ENCODE data around the gene POLR3E. TPM values are rescaled to one million over a fixed set of nuclear protein-coding genes. Genes with fewer than 3 reads are reported as not detected.
"Not testable (repeated sequence)": the region's sequence is repeated elsewhere in the genome, so short reads cannot be mapped to it uniquely, and the experiment has no call there.

POLR3E gene
- total RNA-seq, 1 experiment from 2014 or later = 65.0 TPM

DNA sequence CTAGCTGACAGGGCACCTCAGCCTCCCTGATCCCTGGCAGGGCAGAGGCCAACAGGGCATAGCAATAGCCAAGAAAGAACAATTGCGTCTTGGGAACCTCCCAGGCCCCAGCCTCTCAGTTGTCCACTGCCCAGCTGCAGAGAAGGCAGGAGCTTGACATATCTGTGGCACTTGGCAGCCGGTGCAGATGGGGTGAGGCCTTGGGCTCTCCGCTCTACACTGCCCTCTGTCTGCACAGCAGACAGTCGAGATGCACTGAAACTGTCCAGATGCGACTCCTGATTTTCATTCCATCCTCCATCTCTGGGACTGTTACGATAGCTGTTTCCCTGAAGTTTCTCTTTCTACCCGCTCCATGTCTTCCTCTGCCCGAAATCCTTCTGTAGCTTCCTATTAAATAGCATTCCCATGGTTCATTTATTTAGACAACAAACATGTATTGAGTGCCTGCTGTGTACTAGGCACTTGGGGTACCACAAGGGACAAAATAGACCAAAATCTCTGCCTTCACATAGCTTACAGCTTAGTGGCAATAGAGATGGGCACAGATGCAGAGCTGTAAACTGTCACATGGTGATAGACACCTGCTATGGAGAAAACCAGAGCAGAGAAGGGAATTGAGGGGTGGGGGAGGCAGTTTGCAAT is 3.3 kb downstream of the POLR3E start:
- intact Hi-C loops (cut with micrococcal nuclease) = no loop called here
- ChIA-PET RAD21 (ENCODE audit: low non-redundant PET in 1 of 2, low total read pairs in 2 of 2, uncharacterized antibody in 2 of 2, unreplicated experiment in 2 of 2) (interaction anchor here (0.6 to 1.5 kb wide), 4 partner anchors 11 to 185 kb away, joined by 3 to 6 read pairs (median 5); partner anchors contain the start of gene EEF2K (in 1 of the 2)), POLR2A (no interaction called here), CTCF (interaction anchor here (1.2 to 1.3 kb wide), 8 partner anchors 10 to 111 kb away, joined by 3 to 7 read pairs (median 4); no protein-coding TSS in a partner anchor)
- Histone ChIP-seq H4K20me1 (ENCODE audit: insufficient read depth) (no peaks in the 10 kb centered on the region; the same call in 1 of the 2 replicates), H3K9me2 (ENCODE audit: insufficient read depth) (no peaks in the 10 kb centered on the region), H3K27ac (ENCODE audit: low read depth, low read length) (no peak overlapping the region), H3K4me1 (ENCODE audit: control insufficient read depth in 1 of 2, insufficient read depth in 2 of 2, low read length in 2 of 2) (peaks cover 6 to 19% of the 10 kb centered on the region in 2 experiments; a peak in 3 of 4 replicates), H3K79me2 (ENCODE audit: insufficient read depth, low read length) (peaks cover 78% of the 10 kb centered on the region), H3K9me3 (ENCODE audit: control insufficient read depth in 1 of 2, insufficient read depth in 1 of 2, low read depth in 1 of 2, low read length in 2 of 2) (no peaks in the 10 kb centered on the region), H3K4me2 (ENCODE audit: low read length) (0 out of 2 replicates have a peak overlapping the region, but pooled peaks have one; percentile 4), H2AFZ (ENCODE audit: low read depth, low read length, poor library complexity, severe bottlenecking) (no peak overlapping the region), H3K27me3 (ENCODE audit: insufficient read depth, low read length) (no peaks in the 10 kb centered on the region), H3K9ac (ENCODE audit: low read length) (no peak overlapping the region), H3K36me3 (ENCODE audit: control insufficient read depth in 1 of 2, insufficient read depth in 2 of 2, low read length in 2 of 2) (peaks cover 3 to 19% of the 10 kb centered on the region in 2 experiments; a peak in 3 of 4 replicates), H3K4me3 (replicated peaks in 1 of 2; ENCODE audit: low read depth in 1 of 2, low read length in 2 of 2) (no peak overlapping the region)
- no TSS peak for BruUV-seq (replicated peaks)
- TF ChIP-seq RAD21 (IDR thresholded peaks at IDR 0.05; ENCODE audit: low read depth) (peak; percentile 53), CEBPB (IDR thresholded peaks at IDR 0.05; ENCODE audit: low read depth) (no peak)
- TF ChIP-seq, protein P1, sequence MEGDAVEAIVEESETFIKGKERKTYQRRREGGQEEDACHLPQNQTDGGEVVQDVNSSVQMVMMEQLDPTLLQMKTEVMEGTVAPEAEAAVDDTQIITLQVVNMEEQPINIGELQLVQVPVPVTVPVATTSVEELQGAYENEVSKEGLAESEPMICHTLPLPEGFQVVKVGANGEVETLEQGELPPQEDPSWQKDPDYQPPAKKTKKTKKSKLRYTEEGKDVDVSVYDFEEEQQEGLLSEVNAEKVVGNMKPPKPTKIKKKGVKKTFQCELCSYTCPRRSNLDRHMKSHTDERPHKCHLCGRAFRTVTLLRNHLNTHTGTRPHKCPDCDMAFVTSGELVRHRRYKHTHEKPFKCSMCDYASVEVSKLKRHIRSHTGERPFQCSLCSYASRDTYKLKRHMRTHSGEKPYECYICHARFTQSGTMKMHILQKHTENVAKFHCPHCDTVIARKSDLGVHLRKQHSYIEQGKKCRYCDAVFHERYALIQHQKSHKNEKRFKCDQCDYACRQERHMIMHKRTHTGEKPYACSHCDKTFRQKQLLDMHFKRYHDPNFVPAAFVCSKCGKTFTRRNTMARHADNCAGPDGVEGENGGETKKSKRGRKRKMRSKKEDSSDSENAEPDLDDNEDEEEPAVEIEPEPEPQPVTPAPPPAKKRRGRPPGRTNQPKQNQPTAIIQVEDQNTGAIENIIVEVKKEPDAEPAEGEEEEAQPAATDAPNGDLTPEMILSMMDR (IDR thresholded peaks at IDR 0.05 in 2 of 3, conservative IDR thresholded peaks at IDR 0.05 in 1 of 3; ENCODE audit: borderline replicate concordance in 1 of 3, insufficient read depth in 1 of 3, low read depth in 2 of 3, low read length in 2 of 3) = peak; percentile 58 to 78 (median 66); a peak in 5 of 6 replicates
- DNase-seq (ENCODE audit: low read depth, low spot score) (no peak), ATAC-seq (peak; percentile 25)

DNA sequence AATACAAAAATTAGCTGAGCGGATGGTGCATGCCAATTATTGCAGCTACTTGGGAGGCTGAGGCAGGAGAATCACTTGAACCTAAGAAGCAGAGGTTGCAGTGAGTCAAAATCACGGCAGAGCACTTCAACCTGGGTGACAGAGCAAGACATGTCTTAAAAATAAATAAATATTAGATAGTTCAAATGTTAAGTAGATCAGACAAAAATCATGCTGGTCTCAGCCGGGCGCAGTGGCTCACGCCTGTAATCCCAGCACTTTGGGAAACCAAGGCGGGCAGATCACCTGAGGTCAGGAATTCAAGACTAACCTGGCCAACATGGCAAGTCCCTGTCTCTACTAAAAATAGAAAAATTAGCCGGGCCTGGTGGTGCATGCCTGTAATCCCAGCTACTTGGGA is 4.2 kb downstream of the POLR3E start:
- H3K27ac ChIP-seq (ENCODE audit: low read depth, low read length); H4K20me1 ChIP-seq (ENCODE audit: insufficient read depth); H3K9me2 ChIP-seq (ENCODE audit: insufficient read depth); RAD21 ChIA-PET (ENCODE audit: low non-redundant PET in 1 of 2, low total read pairs in 2 of 2, uncharacterized antibody in 2 of 2, unreplicated experiment in 2 of 2); H2AFZ ChIP-seq (ENCODE audit: low read depth, low read length, poor library complexity, severe bottlenecking); CTCF ChIA-PET; intact Hi-C loops (cut with micrococcal nuclease); H3K9ac ChIP-seq (ENCODE audit: low read length); BruUV-seq (replicated peaks); H3K9me3 ChIP-seq (ENCODE audit: control insufficient read depth in 1 of 2, insufficient read depth in 1 of 2, low read depth in 1 of 2, low read length in 2 of 2); ATAC-seq; DNase-seq (ENCODE audit: low read depth, low spot score); POLR2A ChIA-PET; H3K27me3 ChIP-seq (ENCODE audit: insufficient read depth, low read length); H3K4me3 ChIP-seq (replicated peaks in 1 of 2; ENCODE audit: low read depth in 1 of 2, low read length in 2 of 2); H3K4me2 ChIP-seq (ENCODE audit: low read length): not testable (repeated sequence)
- Histone ChIP-seq H3K79me2 (ENCODE audit: insufficient read depth, low read length) (peaks cover 79% of the 10 kb centered on the region), H3K4me1 (ENCODE audit: control insufficient read depth in 1 of 2, insufficient read depth in 2 of 2, low read length in 2 of 2) (peaks cover 2 to 12% of the 10 kb centered on the region in 2 experiments; a peak in 3 of 4 replicates), H3K36me3 (ENCODE audit: control insufficient read depth in 1 of 2, insufficient read depth in 2 of 2, low read length in 2 of 2) (peaks cover 7 to 19% of the 10 kb centered on the region in 2 experiments; a peak in 3 of 4 replicates)
